ENCODE measurements around the gene ABCA2. TPM values are rescaled to one million over a fixed set of nuclear protein-coding genes. Genes with fewer than 3 reads are reported as not detected.

ABCA2 gene
- total RNA-seq, 2 experiments from 2014 or later: 11.8 to 16.2 TPM

DNA sequence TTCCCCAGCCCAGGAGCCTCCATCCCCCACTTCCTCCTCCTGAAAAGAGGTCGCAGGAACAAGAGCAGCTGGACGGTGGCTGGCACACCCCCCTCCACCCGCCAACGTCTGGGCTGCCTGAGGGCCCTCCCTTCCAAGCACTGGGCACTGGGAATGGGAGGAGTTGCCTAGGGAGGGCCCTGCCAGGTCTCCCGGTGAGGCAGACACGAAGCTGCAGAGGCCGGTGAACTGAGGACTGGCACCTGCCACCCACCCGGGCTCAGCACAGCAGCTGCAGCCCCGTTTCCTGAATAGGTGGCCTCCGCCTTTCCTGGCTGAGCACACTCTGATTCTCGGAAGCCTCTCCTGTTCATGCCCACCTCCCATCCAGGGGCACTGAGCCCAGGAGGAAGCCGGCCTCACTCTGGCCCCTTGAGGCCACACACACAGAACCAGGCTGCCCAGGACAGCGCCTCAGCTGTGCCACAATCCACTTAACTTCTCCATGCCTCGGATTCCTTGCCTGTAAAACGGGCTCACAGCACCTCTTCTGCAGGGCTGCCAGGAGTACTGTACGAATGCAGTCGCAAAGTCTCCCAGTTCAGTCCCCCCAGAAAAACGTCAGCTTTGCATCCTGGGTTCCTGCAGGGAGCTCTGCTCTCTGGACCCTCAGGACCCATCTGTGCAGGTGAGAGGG lies 16.6 kb upstream of the ABCA2 start:
- ChIA-PET POLR2A (interaction anchor here (1.1 kb wide), 2 partner anchors 16 to 51 kb away, joined by 3 read pairs; no protein-coding TSS in a partner anchor), CTCF (interaction anchor here (0.9 to 2.4 kb wide), 6 partner anchors 10 to 192 kb away, joined by 3 to 22 read pairs (median 6); partner anchors contain the start of genes ABCA2 and SAPCD2)
- Mint-ChIP-seq H3K27ac (no peak overlapping the region), H3K4me3 (peak overlapping the region; percentile 63), H3K4me1 (ENCODE audit: low read depth) (peaks cover 10% of the 10 kb centered on the region), H3K9me3 (no peaks in the 10 kb centered on the region), H3K27me3 (peaks cover 33% of the 10 kb centered on the region), H3K36me3 (ENCODE audit: low read depth) (no peaks in the 10 kb centered on the region)
- DNase-seq: no peak
- intact Hi-C loops (cut with micrococcal nuclease): no loop called here
- TF ChIP-seq, protein P1, sequence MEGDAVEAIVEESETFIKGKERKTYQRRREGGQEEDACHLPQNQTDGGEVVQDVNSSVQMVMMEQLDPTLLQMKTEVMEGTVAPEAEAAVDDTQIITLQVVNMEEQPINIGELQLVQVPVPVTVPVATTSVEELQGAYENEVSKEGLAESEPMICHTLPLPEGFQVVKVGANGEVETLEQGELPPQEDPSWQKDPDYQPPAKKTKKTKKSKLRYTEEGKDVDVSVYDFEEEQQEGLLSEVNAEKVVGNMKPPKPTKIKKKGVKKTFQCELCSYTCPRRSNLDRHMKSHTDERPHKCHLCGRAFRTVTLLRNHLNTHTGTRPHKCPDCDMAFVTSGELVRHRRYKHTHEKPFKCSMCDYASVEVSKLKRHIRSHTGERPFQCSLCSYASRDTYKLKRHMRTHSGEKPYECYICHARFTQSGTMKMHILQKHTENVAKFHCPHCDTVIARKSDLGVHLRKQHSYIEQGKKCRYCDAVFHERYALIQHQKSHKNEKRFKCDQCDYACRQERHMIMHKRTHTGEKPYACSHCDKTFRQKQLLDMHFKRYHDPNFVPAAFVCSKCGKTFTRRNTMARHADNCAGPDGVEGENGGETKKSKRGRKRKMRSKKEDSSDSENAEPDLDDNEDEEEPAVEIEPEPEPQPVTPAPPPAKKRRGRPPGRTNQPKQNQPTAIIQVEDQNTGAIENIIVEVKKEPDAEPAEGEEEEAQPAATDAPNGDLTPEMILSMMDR (IDR thresholded peaks at IDR 0.05): no peak
- ATAC-seq: no peak

DNA sequence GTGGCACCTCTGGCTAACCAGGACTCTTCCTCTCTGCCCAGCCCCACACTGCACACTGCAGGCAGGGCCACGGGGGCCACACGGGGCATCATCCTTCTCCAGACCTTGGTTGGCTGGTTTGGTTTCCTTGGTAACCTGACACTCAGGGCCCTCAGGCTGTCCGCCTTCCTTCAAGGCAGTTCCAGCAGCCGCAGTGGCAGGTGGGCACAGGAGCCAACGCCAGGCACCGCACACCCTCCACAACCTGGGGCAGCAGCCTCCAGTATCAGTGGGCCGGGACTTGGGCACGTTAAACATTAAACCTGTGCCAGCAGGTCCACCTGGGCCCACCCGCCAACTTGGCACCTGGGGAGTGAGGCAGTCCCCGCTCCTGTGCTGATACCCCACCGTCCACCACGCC lies 16.0 kb upstream of the ABCA2 start:
- peaks cover 30% of the 10 kb centered on the region for H3K27me3 Mint-ChIP-seq
- H3K36me3 Mint-ChIP-seq (ENCODE audit: low read depth): no peaks in the 10 kb centered on the region
- ATAC-seq (no peak), DNase-seq (no peak)
- ChIA-PET CTCF (interaction anchor here (0.9 to 2.4 kb wide), 6 partner anchors 9 to 193 kb away, joined by 3 to 22 read pairs (median 6); partner anchors contain the start of gene ABCA2), POLR2A (interaction anchor here (0.7 to 1.1 kb wide), 3 partner anchors 12 to 52 kb away, joined by 3 read pairs; partner anchors contain the start of gene FUT7)
- H3K9me3 Mint-ChIP-seq: no peaks in the 10 kb centered on the region
- H3K27ac Mint-ChIP-seq: no peak overlapping the region
- H3K4me1 Mint-ChIP-seq (ENCODE audit: low read depth): peaks cover 10% of the 10 kb centered on the region
- H3K4me3 Mint-ChIP-seq: no peak overlapping the region
- intact Hi-C loops (cut with micrococcal nuclease): no loop called here
- TF ChIP-seq, protein P1 (IDR thresholded peaks at IDR 0.05): no peak

DNA sequence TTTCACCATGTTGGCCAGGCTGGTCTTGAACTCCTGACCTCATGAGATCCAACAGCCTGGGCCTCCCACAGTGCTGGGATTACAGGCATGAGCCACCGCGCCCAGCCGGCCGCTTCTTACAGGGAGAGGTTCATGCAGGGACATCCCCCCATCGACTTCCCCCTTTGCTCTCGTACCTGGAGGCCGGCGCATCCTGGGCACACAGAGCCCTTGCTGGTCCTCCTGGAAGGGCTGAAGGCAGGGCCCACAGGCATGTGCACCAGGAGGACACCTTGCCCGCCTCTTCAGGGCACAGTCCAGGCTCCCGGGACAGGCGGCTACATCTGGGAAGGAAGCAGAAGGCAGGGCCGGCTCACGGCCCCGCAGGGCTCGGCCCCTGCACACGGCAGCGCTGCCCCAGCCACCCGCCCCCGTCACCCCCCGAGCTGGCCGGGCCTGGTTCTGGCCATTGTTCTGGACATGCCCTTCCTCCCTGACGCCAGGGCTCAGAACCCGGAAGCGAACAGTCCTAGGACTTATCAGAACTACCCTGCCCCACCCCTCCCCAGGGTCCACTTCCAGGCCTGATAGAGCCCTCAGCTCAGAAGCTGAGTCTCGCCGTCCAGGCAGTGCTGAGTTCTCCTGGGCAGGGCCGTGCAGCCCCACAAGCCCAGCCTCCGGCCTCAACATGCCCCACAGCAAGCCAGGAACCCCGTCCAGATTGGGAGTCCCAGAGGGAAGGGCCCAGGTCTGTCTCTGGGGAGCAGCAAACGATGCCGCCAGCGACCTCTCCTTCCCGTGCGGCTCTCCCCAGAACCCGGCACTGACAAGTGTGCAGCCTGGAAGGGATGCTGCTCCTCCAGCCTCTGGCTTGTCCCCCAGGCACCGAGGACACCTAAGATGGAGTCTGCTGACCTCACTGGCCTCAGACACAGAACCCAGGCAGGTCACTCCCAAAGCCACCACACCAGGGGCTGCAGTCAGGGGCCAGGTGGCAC lies 15.0 kb upstream of the ABCA2 start:
- DNase-seq (no peak), ATAC-seq (no peak)
- Mint-ChIP-seq H3K9me3 (no peaks in the 10 kb centered on the region), H3K4me1 (ENCODE audit: low read depth) (peaks cover 10% of the 10 kb centered on the region), H3K27me3 (peaks cover 28% of the 10 kb centered on the region), H3K4me3 (no peak overlapping the region), H3K36me3 (ENCODE audit: low read depth) (no peaks in the 10 kb centered on the region), H3K27ac (no peak overlapping the region)
- ChIA-PET POLR2A (interaction anchor here (0.6 kb wide), 1 partner anchor 16 kb away, joined by 3 read pairs; no protein-coding TSS in a partner anchor), CTCF (interaction anchor here (1.4 to 2.4 kb wide), 3 partner anchors 8 to 25 kb away, joined by 6 to 22 read pairs (median 7); no protein-coding TSS in a partner anchor)
- TF ChIP-seq, protein P1 (IDR thresholded peaks at IDR 0.05): no peak
- intact Hi-C loops (cut with micrococcal nuclease): no loop called here

- intact Hi-C loops (cut with micrococcal nuclease): no loop called here
- ChIA-PET POLR2A (no interaction called here), CTCF (no interaction called here)
- H3K27ac Mint-ChIP-seq: no peak overlapping the region
- no peak overlapping the region for H3K4me3 Mint-ChIP-seq
- DNase-seq: no peak
- peaks cover 8% of the 10 kb centered on the region for H3K4me1 Mint-ChIP-seq (ENCODE audit: low read depth)
- H3K9me3 Mint-ChIP-seq: no peaks in the 10 kb centered on the region
- TF ChIP-seq, protein P1 (IDR thresholded peaks at IDR 0.05): no peak
- H3K27me3 Mint-ChIP-seq: peaks cover 12% of the 10 kb centered on the region
- H3K36me3 Mint-ChIP-seq (ENCODE audit: low read depth): no peaks in the 10 kb centered on the region
- ATAC-seq: no peak
Observed at GRCh38 chr9:137041124-137041523, 13.1 kb upstream of the ABCA2 start.
